HEK293 (cell line): Measurements from ENCODE around the gene TMEM151A.

Experiments
- CTCF ChIA-PET: fragments of 350-600 bp; formaldehyde crosslinking; extraction: SDS; loops from one replicate; lab custom pipeline; 2021; ENCODE audit warnings: antibody characterized with exemption; lab: Yijun Ruan, JAX
- POLR2A ChIA-PET: fragments of 300-600 bp; formaldehyde crosslinking; extraction: SDS; loops from one replicate; lab custom pipeline; 2020; ENCODE audit warnings: antibody characterized with exemption, inconsistent platforms; lab: Yijun Ruan, JAX
- H3K27ac ChIP-seq: fragments of 200-500 bp; sonication (Bioruptor generic); 2 replicates; pipeline ENCODE4 v1.5.1; 2014; ENCODE audit warnings: low read depth, low read length, control low read depth, inconsistent platforms; ENCODE audit errors: extremely low read depth
- H3K36me3 ChIP-seq, 2 experiments: fragments of 200-500 bp in 1 of 2; sonication (Bioruptor generic) in 1 of 2; 1 replicate in 1 of 2; 2 replicates in 1 of 2; pipeline ENCODE4 v1.5.1; 2014 to 2017; ENCODE audit warnings: inconsistent platforms in 2 of 2, low read length in 2 of 2; ENCODE audit not compliant: control insufficient read depth in 2 of 2, insufficient read depth in 1 of 2
- H3K4me1 ChIP-seq: fragments of 200-500 bp; sonication (Bioruptor generic); 2 replicates; pipeline ENCODE4 v1.5.1; 2014; ENCODE audit warnings: mild to moderate bottlenecking, low read length, inconsistent platforms; ENCODE audit not compliant: control insufficient read depth, insufficient read depth
- H3K4me3 ChIP-seq: 2 replicates; pipeline ENCODE4 v1.5.1; 2011; ENCODE audit warnings: low read depth, mild to moderate bottlenecking, control low read depth, low read length, moderate library complexity
- H3K9me3 ChIP-seq: fragments of 200-500 bp; sonication (Bioruptor generic); 2 replicates; pipeline ENCODE4 v1.5.1; 2014; ENCODE audit warnings: low read depth, low read length, inconsistent platforms; ENCODE audit not compliant: control insufficient read depth, insufficient read depth
- ATF2 ChIP-seq: fragments of 450-650 bp; formaldehyde crosslinking; IDR thresholded peaks from 2 replicates; pipeline ENCODE4 v1.5.1; 2016; ENCODE audit warnings: missing biosample characterization, missing genetic modification characterization, low read depth
- BCL11B ChIP-seq: fragments of 450-650 bp; formaldehyde crosslinking; IDR thresholded peaks from 2 replicates; pipeline ENCODE4 v1.5.1; 2016; ENCODE audit warnings: low read depth, missing biosample characterization, missing genetic modification characterization
- GLIS1 ChIP-seq: fragments of 450-650 bp; formaldehyde crosslinking; IDR thresholded peaks from 2 replicates; pipeline ENCODE4 v1.5.1; 2016; ENCODE audit warnings: missing biosample characterization, missing genetic modification characterization
- HOXC10 ChIP-seq: sonication (generic); formaldehyde crosslinking; IDR thresholded peaks from 2 replicates; pipeline ENCODE4 v1.8.1; 2023; ENCODE audit warnings: mild to moderate bottlenecking, missing genetic modification reagents
- KLF17 ChIP-seq: fragments of 450-650 bp; formaldehyde crosslinking; IDR thresholded peaks from 2 replicates; pipeline ENCODE4 v1.5.1; 2016; ENCODE audit warnings: missing biosample characterization, missing genetic modification characterization
- PBX3 ChIP-seq: sonication (generic); formaldehyde crosslinking; IDR thresholded peaks from 2 replicates; pipeline ENCODE4 v1.8.1; 2022; ENCODE audit warnings: mild to moderate bottlenecking, moderate library complexity, missing genetic modification reagents
- PRDM6 ChIP-seq: fragments of 450-650 bp; formaldehyde crosslinking; IDR thresholded peaks from 2 replicates; pipeline ENCODE4 v1.5.1; 2017; ENCODE audit warnings: missing biosample characterization, missing genetic modification characterization
- SP3 ChIP-seq: fragments of 450-650 bp; formaldehyde crosslinking; IDR thresholded peaks from 2 replicates; pipeline ENCODE4 v1.5.1; 2016; ENCODE audit warnings: missing biosample characterization, missing genetic modification characterization
- ZBTB44 ChIP-seq: fragments of 450-650 bp; IDR thresholded peaks from 2 replicates; pipeline ENCODE4 v1.5.1; 2018; ENCODE audit warnings: missing biosample characterization, mild to moderate bottlenecking, missing genetic modification characterization
- ZBTB48 ChIP-seq: fragments of 450-650 bp; formaldehyde crosslinking; IDR thresholded peaks from 2 replicates; pipeline ENCODE4 v1.5.1; 2016; ENCODE audit warnings: missing biosample characterization, missing genetic modification characterization
- ZNF157 ChIP-seq: fragments of 450-650 bp; formaldehyde crosslinking; IDR thresholded peaks from 2 replicates; pipeline ENCODE4 v1.5.1; 2016; ENCODE audit warnings: missing biosample characterization, missing genetic modification characterization
- ZNF169 ChIP-seq: fragments of 450-650 bp; formaldehyde crosslinking; IDR thresholded peaks from 2 replicates; pipeline ENCODE4 v1.5.1; 2016; ENCODE audit warnings: missing biosample characterization, missing genetic modification characterization
- ZNF2 ChIP-seq: fragments of 450-650 bp; formaldehyde crosslinking; IDR thresholded peaks from 2 replicates; pipeline ENCODE4 v1.5.1; 2016; ENCODE audit warnings: missing biosample characterization, missing genetic modification characterization
- ZNF274 ChIP-seq, 2 experiments: fragments of 200-500 bp in 1 of 2; fragments of 450-650 bp in 1 of 2; sonication (Bioruptor generic) in 1 of 2; formaldehyde crosslinking in 1 of 2; IDR thresholded peaks; 2 replicates each; pipeline versions ENCODE4 v1.5.1 to v1.6.1; 2014 to 2016; ENCODE audit warnings: borderline replicate concordance in 1 of 2, inconsistent platforms in 1 of 2, low read length in 1 of 2, missing biosample characterization in 1 of 2, missing genetic modification characterization in 1 of 2
- ZNF335 ChIP-seq: fragments of 450-650 bp; formaldehyde crosslinking; conservative IDR thresholded peaks from 2 replicates; pipeline ENCODE4 v1.5.1; 2016; ENCODE audit warnings: missing biosample characterization, missing genetic modification characterization
- ZNF423 ChIP-seq: fragments of 450-650 bp; formaldehyde crosslinking; IDR thresholded peaks from 2 replicates; pipeline ENCODE4 v1.5.1; 2016; ENCODE audit warnings: missing biosample characterization, missing genetic modification characterization
- ZNF571 ChIP-seq: fragments of 450-650 bp; formaldehyde crosslinking; IDR thresholded peaks from 2 replicates; pipeline ENCODE4 v1.5.0; 2017; ENCODE audit warnings: missing biosample characterization, missing genetic modification characterization
- ZNF692 ChIP-seq: fragments of 450-650 bp; formaldehyde crosslinking; IDR thresholded peaks from 2 replicates; pipeline ENCODE4 v1.5.1; 2016; ENCODE audit warnings: missing biosample characterization, missing genetic modification characterization
- ZNF704 ChIP-seq: fragments of 450-650 bp; formaldehyde crosslinking; IDR thresholded peaks from 2 replicates; pipeline ENCODE4 v1.5.1; 2016; ENCODE audit warnings: missing biosample characterization, missing genetic modification characterization
- ZNF747 ChIP-seq: fragments of 450-650 bp; formaldehyde crosslinking; IDR thresholded peaks from 2 replicates; pipeline ENCODE4 v1.5.1; 2016; ENCODE audit warnings: missing biosample characterization, missing genetic modification characterization
- ZSCAN30 ChIP-seq: fragments of 450-650 bp; IDR thresholded peaks from 2 replicates; pipeline ENCODE4 v1.5.1; 2018; ENCODE audit warnings: missing biosample characterization, mild to moderate bottlenecking, missing genetic modification characterization, moderate library complexity
- ZXDB ChIP-seq: fragments of 450-650 bp; formaldehyde crosslinking; IDR thresholded peaks from 2 replicates; pipeline ENCODE4 v1.5.1; 2016; ENCODE audit warnings: missing biosample characterization, missing genetic modification characterization

The TMEM151A gene

GRCh38 chr11:66343176-66343575, 51.5 kb downstream of the TMEM151A start:
- Histone ChIP-seq H3K9me3 (no peaks in the 10 kb centered on the region), H3K4me1 (no peaks in the 10 kb centered on the region), H3K36me3 (peaks cover 0 to 55% of the 10 kb centered on the region in 2 experiments; a peak in 2 of 3 replicates), H3K4me3 (no peak overlapping the region), H3K27ac (no peak overlapping the region)
- ChIA-PET POLR2A (interaction anchor here (4.3 kb wide), 1 partner anchor 31 kb away, joined by 18 read pairs; no protein-coding TSS in a partner anchor), CTCF (interaction anchor here (0.8 to 3.8 kb wide), 2 partner anchors 13 to 31 kb away, joined by 3 to 28 read pairs; no protein-coding TSS in a partner anchor)
- no peak for TF ChIP-seq ZNF157 (tag by site-specific recombination)
- no peak for TF ChIP-seq ZNF169 (tag by site-specific recombination)
- TF ChIP-seq ZNF571 (tag by site-specific recombination) = no peak
- no peak for TF ChIP-seq ZNF692 (tag by site-specific recombination)
- no peak for TF ChIP-seq BCL11B (tag by site-specific recombination)
- no peak for TF ChIP-seq PRDM6 (tag by site-specific recombination)
- TF ChIP-seq ATF2 (tag by site-specific recombination) = no peak

GRCh38 chr11:66344550-66345315, 53.0 kb downstream of the TMEM151A start, which contains the start of gene BRMS1:
TSS of gene BRMS1 (minus strand) at chr11:66345104. CDS start at chr11:66342234, 2,870 bp downstream.
- H3K4me3 ChIP-seq = peak within 1 kb of the TSS; percentile 52
- no peaks in the 10 kb centered on the region for H3K4me1 ChIP-seq
- POLR2A ChIA-PET = interaction anchor here (0.5 to 4.3 kb wide), 9 partner anchors 9 to 174 kb away, joined by 3 to 18 read pairs (median 5); partner anchors contain the start of genes RIN1, SLC29A2 and YIF1A
- H3K36me3 ChIP-seq = peaks cover 0 to 41% of the 10 kb centered on the region in 2 experiments; a peak in 2 of 3 replicates
- H3K9me3 ChIP-seq = no peaks in the 10 kb centered on the region
- CTCF ChIA-PET = interaction anchor here (0.5 to 3.8 kb wide), 11 partner anchors 10 to 232 kb away, joined by 3 to 28 read pairs (median 4); no protein-coding TSS in a partner anchor
- H3K27ac ChIP-seq = peak within 1 kb of the TSS; percentile 26; the same call in 1 of the 2 replicates
- 0 out of 2 replicates have a peak, but pooled peaks have one; percentile 14 for TF ChIP-seq ZBTB44
- no peak for TF ChIP-seq ZNF274 (IDR thresholded peaks at IDR 0.05; ENCODE audit: low read length)
- TF ChIP-seq ZNF274 (tag by site-specific recombination; IDR thresholded peaks at IDR 0.05; ENCODE audit: borderline replicate concordance) = no peak
- 0 out of 2 replicates have a peak, but pooled peaks have one; percentile 35 for TF ChIP-seq PBX3
- TF ChIP-seq ZNF2 = 0 out of 2 replicates have a peak, but pooled peaks have one; percentile 32
- peak; percentile 97 for TF ChIP-seq ZNF335 (tag by site-specific recombination)
- 0 out of 2 replicates have a peak, but pooled peaks have one; percentile 17 for TF ChIP-seq ZSCAN30 (tag by site-specific recombination)
- peak; percentile 63 for TF ChIP-seq ZBTB48 (tag by site-specific recombination)
- no peak for TF ChIP-seq ZNF747 (tag by site-specific recombination)
- no peak for TF ChIP-seq ZNF423 (tag by site-specific recombination)
- peak; percentile 69 for TF ChIP-seq SP3 (tag by site-specific recombination)
- TF ChIP-seq GLIS1 = 0 out of 2 replicates have a peak, but pooled peaks have one; percentile 29
- TF ChIP-seq HOXC10 (CRISPR knock-in tag) = no peak
- peak; percentile 66 for TF ChIP-seq ZXDB (tag by site-specific recombination)
- TF ChIP-seq KLF17 (tag by site-specific recombination) = peak; percentile 48; the same call in 1 of the 2 replicates
- peak; percentile 64; the same call in 1 of the 2 replicates for TF ChIP-seq ZNF704 (tag by site-specific recombination)
